ENCODE measurements around the gene OR52K1. TPM values are rescaled to one million over a fixed set of nuclear protein-coding genes. Genes with fewer than 3 reads are reported as not detected.
A peak's percentile ranks its signal among the peaks of the same experiment; 100 is the strongest.
"Not testable (repeated sequence)": the region's sequence is repeated elsewhere in the genome, so short reads cannot be mapped to it uniquely, and the experiment has no call there.

OR52K1 gene
- total RNA-seq, 2 experiments from 2014 or later, result not detected

- H3K4me1 Mint-ChIP-seq (ENCODE audit: low read depth), result no peaks in the 10 kb centered on the region
- no peak for DNase-seq
- peaks cover 6% of the 10 kb centered on the region for H3K9me3 Mint-ChIP-seq
- H3K4me3 Mint-ChIP-seq, result no peak overlapping the region
- intact Hi-C loops (cut with micrococcal nuclease), result no loop called here
- TF ChIP-seq CTCF (IDR thresholded peaks at IDR 0.05), result no peak
- H3K27ac Mint-ChIP-seq, result no peak overlapping the region
- peaks cover 3% of the 10 kb centered on the region for H3K27me3 Mint-ChIP-seq
- ChIA-PET POLR2A (no interaction called here), CTCF (no interaction called here)
- no peak for ATAC-seq
- no peaks in the 10 kb centered on the region for H3K36me3 Mint-ChIP-seq (ENCODE audit: low read depth)
Measured at GRCh38 chr11:4467811-4468606, 14.4 kb upstream of the OR52K1 start.

GRCh38 chr11:4479644-4480043, 2.8 kb upstream of the OR52K1 start:
- no peaks in the 10 kb centered on the region for H3K9me3 Mint-ChIP-seq
- H3K36me3 Mint-ChIP-seq (ENCODE audit: low read depth), result no peaks in the 10 kb centered on the region
- no peak overlapping the region for H3K4me3 Mint-ChIP-seq
- POLR2A ChIA-PET, result no interaction called here
- H3K27me3 Mint-ChIP-seq, result peaks cover 9% of the 10 kb centered on the region
- intact Hi-C loops (cut with micrococcal nuclease), result no loop called here
- ATAC-seq (no peak), DNase-seq (no peak)
- TF ChIP-seq CTCF (IDR thresholded peaks at IDR 0.05), result no peak
- peaks cover 10% of the 10 kb centered on the region for H3K4me1 Mint-ChIP-seq (ENCODE audit: low read depth)
- CTCF ChIA-PET, result interaction anchor here (0.8 kb wide), 1 partner anchor 292 kb away, joined by 3 read pairs; no protein-coding TSS in a partner anchor
- no peak overlapping the region for H3K27ac Mint-ChIP-seq

GRCh38 chr11:4480577-4481239, 1.7 kb upstream of the OR52K1 start:
- ATAC-seq, result peak; percentile 24
- CTCF ChIA-PET, result interaction anchor here (1.5 kb wide), 1 partner anchor 293 kb away, joined by 3 read pairs; no protein-coding TSS in a partner anchor
- peaks cover 10% of the 10 kb centered on the region for H3K4me1 Mint-ChIP-seq (ENCODE audit: low read depth)

GRCh38 chr11:4481240-4481582, 1.2 kb upstream of the OR52K1 start:
- intact Hi-C loops (cut with micrococcal nuclease), result no loop called here
- no peak for TF ChIP-seq CTCF (IDR thresholded peaks at IDR 0.05)
- no peak for DNase-seq
- no peak for ATAC-seq
- no peaks in the 10 kb centered on the region for H3K36me3 Mint-ChIP-seq (ENCODE audit: low read depth)
- H3K4me3 Mint-ChIP-seq, result no peak overlapping the region
- POLR2A ChIA-PET, result no interaction called here
- H3K27me3 Mint-ChIP-seq, result peaks cover 7% of the 10 kb centered on the region
- no peak overlapping the region for H3K27ac Mint-ChIP-seq
- no peaks in the 10 kb centered on the region for H3K9me3 Mint-ChIP-seq
- CTCF ChIA-PET, result interaction anchor here (1.5 kb wide), 1 partner anchor 294 kb away, joined by 3 read pairs; no protein-coding TSS in a partner anchor
- H3K4me1 Mint-ChIP-seq (ENCODE audit: low read depth), result peaks cover 10% of the 10 kb centered on the region

More at GRCh38 chr11:4480577-4481239, 1.7 kb upstream of the OR52K1 start:
- intact Hi-C loops (cut with micrococcal nuclease), result no loop called here
- H3K36me3 Mint-ChIP-seq (ENCODE audit: low read depth), result no peaks in the 10 kb centered on the region
- POLR2A ChIA-PET, result no interaction called here
- H3K27ac Mint-ChIP-seq, result no peak overlapping the region
- TF ChIP-seq CTCF (IDR thresholded peaks at IDR 0.05), result no peak
- H3K4me3 Mint-ChIP-seq, result no peak overlapping the region
- no peaks in the 10 kb centered on the region for H3K9me3 Mint-ChIP-seq
- DNase-seq, result peak; percentile 26
- peaks cover 9% of the 10 kb centered on the region for H3K27me3 Mint-ChIP-seq

- Mint-ChIP-seq H3K4me1 (ENCODE audit: low read depth) (peaks cover 10% of the 10 kb centered on the region), H3K27ac (no peak overlapping the region), H3K4me3 (no peak overlapping the region), H3K27me3 (peaks cover 10% of the 10 kb centered on the region), H3K36me3 (ENCODE audit: low read depth) (no peaks in the 10 kb centered on the region), H3K9me3 (no peaks in the 10 kb centered on the region)
- ChIA-PET CTCF (no interaction called here), POLR2A (no interaction called here)
- intact Hi-C loops (cut with micrococcal nuclease), result no loop called here
- ATAC-seq, result no peak
- DNase-seq, result no peak
- TF ChIP-seq CTCF (IDR thresholded peaks at IDR 0.05), result no peak
Measured at GRCh38 chr11:4484310-4484709, 1.9 kb downstream of the OR52K1 start.

GRCh38 chr11:4491405-4491804, 9.0 kb downstream of the OR52K1 start:
- Mint-ChIP-seq H3K27me3 (peaks cover 18% of the 10 kb centered on the region), H3K4me1 (ENCODE audit: low read depth) (peaks cover 12% of the 10 kb centered on the region)
- DNase-seq; H3K27ac Mint-ChIP-seq; H3K9me3 Mint-ChIP-seq; ATAC-seq; H3K4me3 Mint-ChIP-seq; H3K36me3 Mint-ChIP-seq (ENCODE audit: low read depth); POLR2A ChIA-PET: not testable (repeated sequence)
- CTCF ChIA-PET, result interaction anchor here (5.3 kb wide), 1 partner anchor 304 kb away, joined by 52 read pairs; no protein-coding TSS in a partner anchor
- intact Hi-C loops (cut with micrococcal nuclease), result loop anchor here (5.0 kb wide), 1 partner anchor 304 kb away; no protein-coding TSS in a partner anchor
